Cardiac muscle cell (in vitro differentiated cells and primary cell): ENCODE results near the gene PRSS33. TPM values are rescaled to one million over a fixed set of nuclear protein-coding genes. Genes with fewer than 3 reads are reported as not detected.

Experiments
- DNase-seq, 2 donors: peaks; one replicate each; pipeline versions ENCODE4 v3.0.0 to v3.0.0-alpha.2; 2010 to 2017; ENCODE audit warnings: low read depth in 1 of 2, low spot score in 1 of 2
- H3K27ac ChIP-seq: fragments of 200-600 bp; sonication (generic); 2 replicates; pipeline ENCODE4 v1.5.1; 2016
- H3K27me3 ChIP-seq: fragments of 200-600 bp; sonication (generic); 2 replicates; pipeline ENCODE4 v1.6.0; 2016; ENCODE audit warnings: control low read depth
- H3K36me3 ChIP-seq: fragments of 200-600 bp; sonication (generic); 2 replicates; pipeline ENCODE4 v1.5.1; 2016; ENCODE audit warnings: control low read depth
- H3K4me1 ChIP-seq: fragments of 200-600 bp; sonication (generic); 2 replicates; pipeline ENCODE4 v1.8.1; 2017; ENCODE audit warnings: low read depth, mild to moderate bottlenecking, mixed run types
- H3K4me3 ChIP-seq: fragments of 200-600 bp; sonication (generic); 2 replicates; pipeline ENCODE4 v1.5.1; 2016; ENCODE audit warnings: mild to moderate bottlenecking
- H3K9me3 ChIP-seq: fragments of 200-600 bp; sonication (generic); 2 replicates; pipeline ENCODE4 v1.5.1; 2017; ENCODE audit warnings: low read depth, mild to moderate bottlenecking, control low read depth
- CTCF ChIP-seq: IDR thresholded peaks from 2 replicates; pipeline ENCODE4 v1.5.1; 2012; ENCODE audit warnings: low read depth, mild to moderate bottlenecking, low read length
- polyA plus RNA-seq: library from polyadenylated mRNA; unstranded; fragments of >200 nt; fragmentation: Nextera tagmentation; extraction: Ambion mirVana; gene quantifications from 2 replicates; pipeline ENCODE4 v1.2.1, GENCODE V29; 2016
- total RNA-seq: library from RNA; depleted of rRNA; stranded (reverse); fragments of >200 nt; gene quantifications from 2 replicates; pipeline ENCODE4 v1.2.3, GENCODE V29; 2016

PRSS33 gene
- total and polyA plus RNA-seq, 2 experiments from 2014 or later = not detected

GRCh38 chr16:2757344-2757743 lies 30.0 kb downstream of the PRSS33 start:
- H3K4me1 ChIP-seq = peaks cover 17% of the 10 kb centered on the region
- H3K27ac ChIP-seq = no peak overlapping the region
- no peaks in the 10 kb centered on the region for H3K9me3 ChIP-seq
- DNase-seq = no peak
- peaks cover 2% of the 10 kb centered on the region for H3K27me3 ChIP-seq
- TF ChIP-seq CTCF = no peak
- H3K4me3 ChIP-seq = no peak overlapping the region
- H3K36me3 ChIP-seq = peaks cover 52% of the 10 kb centered on the region

- H3K27me3 ChIP-seq = no peaks in the 10 kb centered on the region
- no peaks in the 10 kb centered on the region for H3K9me3 ChIP-seq
- no peak for DNase-seq
- peak overlapping the region; percentile 11 for H3K27ac ChIP-seq
- no peak overlapping the region for H3K4me3 ChIP-seq
- no peak for TF ChIP-seq CTCF
- H3K36me3 ChIP-seq = peaks cover 43% of the 10 kb centered on the region
- H3K4me1 ChIP-seq = peaks cover 20% of the 10 kb centered on the region
Observed at GRCh38 chr16:2756288-2757015, 30.9 kb downstream of the PRSS33 start.

- Histone ChIP-seq H3K4me1 (peaks cover 23% of the 10 kb centered on the region), H3K27me3 (no peaks in the 10 kb centered on the region), H3K4me3 (peak overlapping the region; percentile 67), H3K36me3 (peaks cover 30% of the 10 kb centered on the region), H3K9me3 (no peaks in the 10 kb centered on the region), H3K27ac (peak overlapping the region; percentile 99)
- no peak for DNase-seq
- no peak for TF ChIP-seq CTCF
Observed at GRCh38 chr16:2755158-2755557, 32.2 kb downstream of the PRSS33 start.

- TF ChIP-seq CTCF = no peak
- H3K36me3 ChIP-seq = peaks cover 15% of the 10 kb centered on the region
- H3K4me3 ChIP-seq = peak overlapping the region; percentile 67
- H3K4me1 ChIP-seq = peaks cover 23% of the 10 kb centered on the region
- H3K27ac ChIP-seq = peak overlapping the region; percentile 99
- no peaks in the 10 kb centered on the region for H3K9me3 ChIP-seq
- peak; percentile 23 to 51 for DNase-seq
- no peaks in the 10 kb centered on the region for H3K27me3 ChIP-seq
Observed at GRCh38 chr16:2753733-2754020, 33.7 kb downstream of the PRSS33 start.

GRCh38 chr16:2752850-2753732 lies 34.3 kb downstream of the PRSS33 start:
- H3K27me3 ChIP-seq = no peaks in the 10 kb centered on the region
- peak overlapping the region; percentile 99 for H3K27ac ChIP-seq
- DNase-seq = peak; percentile 87 to 92
- H3K4me3 ChIP-seq = peak overlapping the region; percentile 67
- H3K36me3 ChIP-seq = peaks cover 10% of the 10 kb centered on the region
- H3K9me3 ChIP-seq = no peaks in the 10 kb centered on the region
- H3K4me1 ChIP-seq = peaks cover 23% of the 10 kb centered on the region
- TF ChIP-seq CTCF = no peak
